AG04449 (cell line): ENCODE results near the gene MPLKIP.
"Not testable (repeated sequence)": the region's sequence is repeated elsewhere in the genome, so short reads cannot be mapped to it uniquely, and the experiment has no call there.

ENCODE experiments used
- CTCF ChIA-PET: fragments of 350-600 bp; formaldehyde crosslinking; extraction: SDS; loops from one replicate; lab custom pipeline; 2021; ENCODE audit warnings: antibody characterized with exemption; lab: Yijun Ruan, JAX
- POLR2A ChIA-PET: fragments of 400-600, 350-600 bp; formaldehyde crosslinking; extraction: SDS; loops from one replicate; lab custom pipeline; 2020; ENCODE audit warnings: antibody characterized with exemption, inconsistent platforms; lab: Yijun Ruan, JAX
- DNase-seq: peaks from one replicate; pipeline ENCODE4 v3.0.0-alpha.2; 2010; ENCODE audit warnings: low read depth, low spot score
- H3K4me3 ChIP-seq: 2 replicates; pipeline ENCODE4 v1.5.1; 2011; ENCODE audit warnings: low read depth, mild to moderate bottlenecking, control low read depth, low read length
- TF ChIP-seq, protein P1 (sequence below): IDR thresholded peaks from one replicate; pipeline ENCODE4 v1.5.1; 2011; ENCODE audit warnings: mild to moderate bottlenecking, moderate library complexity, low read length, control low read depth, inconsistent platforms; ENCODE audit not compliant: insufficient read depth; ENCODE audit errors: missing control alignments

The MPLKIP gene

GRCh38 chr7:40133561-40134427, 628 bp downstream of the MPLKIP start:
- ChIA-PET CTCF (interaction anchor here (0.9 to 4.2 kb wide), 17 partner anchors 10 to 553 kb away, joined by 3 to 43 read pairs (median 6); no protein-coding TSS in a partner anchor), POLR2A (interaction anchor here (0.7 kb wide), 1 partner anchor 183 kb away, joined by 3 read pairs; no protein-coding TSS in a partner anchor)
- H3K4me3 ChIP-seq: peak overlapping the region; percentile 80
- DNase-seq: no peak
- TF ChIP-seq, protein P1, sequence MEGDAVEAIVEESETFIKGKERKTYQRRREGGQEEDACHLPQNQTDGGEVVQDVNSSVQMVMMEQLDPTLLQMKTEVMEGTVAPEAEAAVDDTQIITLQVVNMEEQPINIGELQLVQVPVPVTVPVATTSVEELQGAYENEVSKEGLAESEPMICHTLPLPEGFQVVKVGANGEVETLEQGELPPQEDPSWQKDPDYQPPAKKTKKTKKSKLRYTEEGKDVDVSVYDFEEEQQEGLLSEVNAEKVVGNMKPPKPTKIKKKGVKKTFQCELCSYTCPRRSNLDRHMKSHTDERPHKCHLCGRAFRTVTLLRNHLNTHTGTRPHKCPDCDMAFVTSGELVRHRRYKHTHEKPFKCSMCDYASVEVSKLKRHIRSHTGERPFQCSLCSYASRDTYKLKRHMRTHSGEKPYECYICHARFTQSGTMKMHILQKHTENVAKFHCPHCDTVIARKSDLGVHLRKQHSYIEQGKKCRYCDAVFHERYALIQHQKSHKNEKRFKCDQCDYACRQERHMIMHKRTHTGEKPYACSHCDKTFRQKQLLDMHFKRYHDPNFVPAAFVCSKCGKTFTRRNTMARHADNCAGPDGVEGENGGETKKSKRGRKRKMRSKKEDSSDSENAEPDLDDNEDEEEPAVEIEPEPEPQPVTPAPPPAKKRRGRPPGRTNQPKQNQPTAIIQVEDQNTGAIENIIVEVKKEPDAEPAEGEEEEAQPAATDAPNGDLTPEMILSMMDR: no peak

DNA sequence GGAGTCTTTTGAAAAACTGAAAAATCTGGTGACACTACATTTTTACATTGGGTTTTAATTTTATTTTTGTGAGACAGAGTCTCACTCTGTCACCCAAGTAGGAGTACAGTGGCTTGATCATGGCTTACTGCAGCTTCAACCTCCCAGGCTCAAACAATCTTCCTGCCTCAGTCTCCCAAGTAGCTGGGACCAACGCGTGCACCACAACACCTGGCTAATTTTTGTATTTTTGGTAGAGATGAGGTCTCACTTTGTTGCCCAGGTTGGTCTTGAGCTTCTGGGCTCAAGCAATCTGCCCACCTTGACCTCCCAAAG, 11.5 kb downstream of the MPLKIP start:
- H3K4me3 ChIP-seq: no peak overlapping the region
- POLR2A ChIA-PET: no interaction called here
- TF ChIP-seq, protein P1: no peak
- CTCF ChIA-PET: interaction anchor here (0.6 to 6.3 kb wide), 3 partner anchors 12 to 229 kb away, joined by 3 to 43 read pairs (median 3); partner anchors contain the start of genes MPLKIP and SUGCT
- no peak for DNase-seq

- ChIA-PET POLR2A (interaction anchor here (0.6 kb wide), 1 partner anchor 13 kb away, joined by 3 read pairs; no protein-coding TSS in a partner anchor), CTCF (interaction anchor here (0.6 to 6.3 kb wide), 3 partner anchors 12 to 228 kb away, joined by 3 to 43 read pairs (median 3); partner anchors contain the start of genes MPLKIP and SUGCT)
- not testable (repeated sequence) for H3K4me3 ChIP-seq, DNase-seq
These were observed 12.1 kb downstream of the MPLKIP start for GRCh38 chr7:40122100-40122939.

DNA sequence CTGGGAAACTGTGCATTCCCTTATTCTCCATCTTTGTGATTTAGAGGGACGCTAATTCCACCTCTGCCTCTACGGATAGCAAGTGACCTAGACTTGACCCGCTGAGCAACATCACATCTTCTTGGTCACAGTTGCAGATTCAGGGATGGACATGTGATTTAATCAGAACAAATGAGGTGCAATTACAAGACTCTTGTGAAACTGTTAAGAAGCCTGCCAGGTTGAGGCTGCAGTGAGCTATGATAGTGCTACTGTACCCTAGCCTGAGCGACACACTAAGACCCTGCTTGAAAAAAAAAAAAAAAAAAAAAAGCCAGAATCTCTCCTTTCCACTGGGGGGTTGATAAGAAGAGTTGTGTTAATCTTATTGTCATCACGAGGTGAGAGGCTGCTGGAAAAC, 14.4 kb downstream of the MPLKIP start:
- CTCF ChIA-PET: interaction anchor here (6.3 kb wide), 1 partner anchor 14 kb away, joined by 43 read pairs; the partner anchor contains the start of genes MPLKIP and SUGCT
- POLR2A ChIA-PET: no interaction called here
- DNase-seq: no peak
- TF ChIP-seq, protein P1: no peak
- no peak overlapping the region for H3K4me3 ChIP-seq

DNA sequence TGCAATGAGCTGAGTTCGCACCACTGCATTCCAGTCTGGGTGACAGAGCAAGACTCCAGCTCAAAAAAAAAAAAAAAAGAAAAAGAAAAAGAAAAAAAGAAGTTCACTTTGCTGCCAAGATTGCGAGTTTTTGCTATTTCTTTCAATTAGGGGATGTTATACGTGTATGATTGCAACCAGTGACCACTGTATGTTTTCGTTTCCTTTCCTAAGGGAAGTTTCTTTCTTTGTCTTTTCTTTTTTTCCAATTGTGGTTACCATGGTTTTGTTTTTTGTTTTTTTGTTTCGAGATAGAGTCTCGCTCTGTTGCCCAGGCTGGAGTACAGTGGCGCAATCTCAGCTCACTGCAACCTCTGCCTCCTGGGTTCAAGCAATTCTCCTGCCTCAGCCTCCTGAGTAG, 16.2 kb downstream of the MPLKIP start:
- CTCF ChIA-PET, POLR2A ChIA-PET: not testable (repeated sequence)

DNA sequence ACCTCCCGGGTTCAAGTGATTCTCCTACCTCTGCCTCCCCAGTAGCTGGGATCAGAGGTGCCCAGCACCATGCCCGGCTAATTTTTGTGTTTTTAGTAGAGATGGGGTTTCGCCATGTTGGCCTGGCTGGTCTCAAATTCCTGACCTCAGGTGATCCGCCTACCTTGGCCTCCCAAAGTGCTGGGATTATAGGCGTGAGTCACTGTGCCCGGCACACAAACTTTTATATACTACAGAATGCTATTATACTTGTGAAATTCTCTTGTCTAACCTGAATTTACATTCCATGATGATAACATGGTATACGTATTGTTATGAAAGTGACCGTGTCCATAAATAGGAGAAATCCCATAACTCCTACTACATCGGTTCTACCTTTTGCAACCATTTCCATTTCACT, 17.2 kb downstream of the MPLKIP start:
- POLR2A ChIA-PET, CTCF ChIA-PET, DNase-seq, H3K4me3 ChIP-seq: not testable (repeated sequence)

More for the DNA sequence above, 16.2 kb downstream of the MPLKIP start:
- not testable (repeated sequence) for DNase-seq, H3K4me3 ChIP-seq

GRCh38 chr7:40115936-40116335, 18.5 kb downstream of the MPLKIP start:
- TF ChIP-seq, protein P1: no peak
- ChIA-PET CTCF (interaction anchor here (0.8 kb wide), 1 partner anchor 19 kb away, joined by 3 read pairs; the partner anchor contains the start of genes MPLKIP and SUGCT), POLR2A (no interaction called here)
- no peak overlapping the region for H3K4me3 ChIP-seq
- no peak for DNase-seq
